ENCODE data around the gene PARP1.

PARP1 gene

DNA sequence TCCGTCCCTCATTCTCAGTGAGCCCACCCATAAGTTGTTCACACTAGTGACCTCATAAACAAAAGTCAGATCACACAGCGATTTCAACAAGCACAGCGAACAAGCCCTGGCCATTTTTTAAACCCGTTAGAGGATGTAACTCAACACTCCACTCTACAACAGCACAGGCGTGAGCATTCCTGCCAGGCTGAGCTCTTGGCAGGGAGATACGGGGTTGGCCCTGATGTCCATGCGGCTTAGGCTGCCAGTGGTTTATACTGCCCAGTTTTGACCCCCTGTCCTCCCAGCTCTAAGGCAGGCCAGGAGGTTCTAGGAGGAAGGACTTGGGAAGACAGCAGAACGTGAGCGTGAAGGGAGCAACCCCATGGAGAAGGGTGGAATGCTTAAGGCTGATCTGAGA lies 35.0 kb downstream of the PARP1 start:
- no peak for DNase-seq

DNA sequence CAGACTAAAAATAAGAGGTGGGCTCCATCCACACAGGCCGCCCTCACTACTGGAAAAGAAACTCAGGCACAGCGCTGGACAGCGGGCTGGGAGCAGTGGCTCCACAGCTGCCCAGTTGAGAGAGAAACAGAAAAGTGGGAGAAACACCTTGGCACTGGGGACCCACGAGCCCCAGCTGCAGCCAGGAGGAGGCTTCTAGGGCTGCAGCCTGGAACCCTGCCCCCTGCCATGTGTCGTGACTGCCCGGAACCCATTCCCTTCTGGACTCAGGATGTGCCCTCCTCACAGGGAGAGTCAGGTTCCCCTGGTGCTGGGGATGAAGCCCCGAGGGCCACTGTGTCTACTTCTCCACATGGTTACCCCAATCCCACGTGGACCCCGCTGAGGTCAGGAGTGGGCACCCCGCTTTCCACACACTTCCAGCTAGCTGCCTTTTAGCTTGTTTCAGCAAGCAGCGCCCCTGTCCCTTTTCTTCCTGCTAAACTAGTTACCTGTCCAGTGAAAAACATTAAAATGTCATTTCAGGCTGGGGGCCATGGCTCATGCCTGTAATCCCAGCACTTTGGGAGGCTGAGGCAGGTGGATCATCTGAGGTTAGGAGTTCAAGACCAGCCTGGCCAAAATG lies 35.9 kb downstream of the PARP1 start:
- DNase-seq = no peak

DNA sequence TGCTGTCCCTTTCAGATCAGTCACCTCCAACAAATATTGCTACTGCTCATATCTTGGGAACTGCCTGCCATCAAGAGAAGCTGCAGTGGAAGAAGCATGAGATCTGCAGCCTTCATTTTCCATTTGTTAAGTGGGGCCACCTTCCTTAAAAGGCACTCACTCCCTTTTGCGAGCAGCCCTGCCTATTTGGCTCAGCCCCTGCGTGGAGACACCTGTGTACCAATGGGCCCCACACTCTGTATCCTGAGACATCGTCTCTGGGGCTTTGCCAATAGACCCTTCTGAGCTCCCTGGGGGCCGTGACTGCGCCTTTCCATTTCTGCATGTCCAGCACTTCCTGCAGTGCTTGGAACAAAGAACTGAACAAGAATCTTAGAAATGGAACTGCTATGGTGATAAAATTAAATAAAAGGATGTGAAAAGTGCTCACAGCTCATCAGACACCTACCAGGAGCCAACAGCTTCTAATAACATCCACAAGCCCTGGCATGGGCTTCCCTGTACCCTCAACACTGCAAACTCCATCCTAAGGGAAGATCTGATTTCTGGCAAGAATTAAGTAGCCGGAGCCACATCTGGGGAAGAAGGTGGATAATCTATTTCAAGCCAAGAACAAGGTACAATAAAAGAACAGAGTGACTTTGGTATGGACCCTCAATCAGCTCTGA lies 36.7 kb downstream of the PARP1 start:
- no peak for DNase-seq

DNA sequence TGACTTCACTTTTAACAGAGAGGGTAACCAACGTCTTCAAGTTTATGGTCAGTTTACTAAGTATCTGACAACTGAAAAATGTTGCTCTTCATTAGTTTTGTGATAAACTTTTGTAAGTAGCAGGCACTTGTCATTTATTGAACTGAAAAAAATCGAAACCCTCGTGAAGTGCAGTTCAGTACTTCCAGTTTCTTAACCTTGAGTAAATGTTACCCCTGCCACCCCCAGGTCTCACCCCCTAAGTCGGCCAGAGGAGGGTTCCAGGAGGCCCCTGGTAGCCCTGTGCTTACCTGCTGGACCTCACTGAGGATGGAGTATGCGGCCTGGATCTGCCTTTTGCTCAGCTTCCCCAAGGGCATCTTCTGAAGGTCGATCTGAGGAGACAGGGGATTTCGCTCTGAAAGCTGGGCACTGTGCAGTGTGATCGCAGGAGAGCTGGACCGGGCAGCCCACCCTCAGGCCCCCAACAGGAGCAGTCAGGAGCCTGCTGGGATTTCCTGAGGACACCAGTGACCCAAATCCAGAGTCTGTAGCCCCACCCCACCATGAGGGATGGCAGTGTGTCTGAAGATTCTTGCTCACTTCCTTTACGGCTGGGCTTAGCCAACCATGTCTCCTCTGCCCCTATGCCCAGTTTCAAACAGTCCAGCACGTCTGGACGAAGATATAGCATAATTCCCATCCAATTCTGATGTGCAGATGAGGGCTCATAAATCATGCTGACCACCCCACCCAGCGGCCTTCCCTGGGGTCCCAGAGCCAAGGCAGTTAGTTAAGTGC lies 37.6 kb downstream of the PARP1 start:
- DNase-seq = no peak

DNA sequence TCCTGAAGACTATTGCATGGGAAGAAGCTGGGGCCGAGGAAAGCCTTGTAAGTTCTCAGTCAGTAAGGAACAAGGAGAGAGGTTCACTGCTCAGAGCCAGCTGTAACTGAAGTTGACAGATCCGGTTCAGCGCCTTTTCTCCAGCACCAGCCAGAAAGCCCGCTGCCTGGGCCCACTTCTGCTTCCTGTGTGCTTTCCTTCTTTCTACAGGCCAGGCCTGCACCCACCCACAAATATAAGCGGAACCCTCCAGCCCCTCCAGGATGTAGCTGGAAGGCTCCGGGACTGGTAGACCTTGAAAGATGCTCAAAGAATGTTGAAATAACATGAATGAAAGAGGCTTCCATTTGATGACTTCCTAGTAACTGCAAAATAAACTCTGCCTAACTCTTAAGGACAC lies 38.8 kb downstream of the PARP1 start:
- no peak for DNase-seq

DNA sequence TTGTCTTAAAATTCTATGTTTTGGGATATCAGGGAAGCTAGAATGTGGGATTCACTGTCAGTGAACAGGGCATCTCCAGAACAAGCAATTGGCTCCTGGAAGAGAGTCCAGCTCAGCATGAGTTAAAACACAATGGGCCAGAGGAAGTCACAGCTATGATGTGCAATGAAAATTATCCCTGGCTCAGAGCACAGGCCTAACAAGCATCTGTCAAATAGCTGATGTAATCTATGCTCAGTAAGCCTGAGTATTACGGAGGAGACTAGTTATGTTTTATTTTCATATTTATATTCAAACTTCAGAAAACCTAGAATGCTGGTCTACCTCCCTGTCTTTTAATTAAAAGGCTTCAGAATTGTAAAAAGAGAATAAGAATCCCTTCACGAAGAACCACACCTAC lies 41.6 kb downstream of the PARP1 start:
- DNase-seq = no peak

DNA sequence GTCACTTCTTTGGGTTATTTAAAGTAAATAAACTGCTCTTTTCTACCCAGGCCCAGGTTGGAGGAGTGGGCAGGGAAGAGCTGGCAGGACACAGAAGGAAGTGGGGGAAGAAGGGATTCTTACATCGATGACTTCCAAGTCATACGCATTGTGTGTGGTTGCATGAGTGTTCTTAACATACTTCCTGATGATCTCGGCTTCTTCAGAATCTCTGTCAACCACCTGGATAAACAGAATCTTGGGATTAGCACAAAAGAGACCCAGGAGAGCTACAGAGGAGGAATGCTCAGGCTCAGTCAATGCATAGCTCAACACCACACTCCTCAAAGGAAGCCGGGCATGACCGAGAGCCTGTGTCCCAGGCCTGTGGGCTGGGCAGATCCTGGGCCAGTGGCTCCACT lies 42.1 kb downstream of the PARP1 start:
- DNase-seq = no peak

DNA sequence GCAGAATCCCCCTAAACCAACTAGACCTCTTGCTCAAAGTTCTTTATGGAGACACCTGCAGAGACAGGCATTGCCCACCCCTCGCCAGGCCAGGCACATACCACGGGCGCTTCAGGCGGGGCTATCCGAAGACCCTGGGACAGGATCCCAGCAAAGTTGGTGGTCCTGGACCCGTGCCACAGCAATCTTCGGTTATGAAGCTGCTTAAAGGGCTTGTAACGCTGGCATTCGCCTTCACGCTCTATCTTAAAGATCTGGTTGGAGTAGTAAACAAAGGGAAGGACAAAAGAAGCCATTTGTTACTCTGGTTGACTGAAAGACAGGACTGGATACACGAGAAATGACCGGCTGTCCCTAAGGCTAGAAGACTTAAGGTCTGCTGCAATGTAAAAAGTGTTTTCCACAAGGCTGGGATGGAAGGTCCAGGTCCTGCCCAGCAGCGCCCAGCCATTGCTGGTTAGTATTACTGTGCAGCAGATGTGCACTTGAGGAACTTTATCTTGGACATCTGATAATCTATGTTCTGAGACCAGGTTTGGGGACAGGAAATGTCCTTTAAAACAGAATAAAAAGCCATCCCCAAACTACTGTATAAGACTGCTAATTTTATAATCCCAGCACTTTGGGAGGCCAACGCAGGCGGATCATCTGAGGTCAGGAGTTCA lies 42.9 kb downstream of the PARP1 start:
- DNase-seq = no peak

DNA sequence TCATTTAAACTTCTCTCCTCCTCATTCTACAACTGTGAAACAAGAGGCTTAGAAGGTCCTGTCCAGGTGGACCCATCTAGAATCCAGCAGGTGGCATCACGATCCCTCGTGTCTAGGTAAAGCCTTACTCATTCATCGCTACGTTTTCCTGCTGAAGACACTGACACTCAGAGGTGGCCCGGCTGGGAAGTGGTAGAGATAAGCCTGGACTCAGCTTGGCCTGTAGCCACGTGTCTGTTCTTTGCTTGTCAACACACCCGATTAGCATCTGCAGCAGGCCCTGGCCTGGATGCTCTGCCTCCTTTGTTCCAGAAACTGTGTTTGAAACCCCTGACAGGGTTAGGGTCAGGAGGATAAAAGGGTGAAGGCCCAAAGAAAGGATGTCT lies 43.4 kb downstream of the PARP1 start:
- no peak for DNase-seq

DNA sequence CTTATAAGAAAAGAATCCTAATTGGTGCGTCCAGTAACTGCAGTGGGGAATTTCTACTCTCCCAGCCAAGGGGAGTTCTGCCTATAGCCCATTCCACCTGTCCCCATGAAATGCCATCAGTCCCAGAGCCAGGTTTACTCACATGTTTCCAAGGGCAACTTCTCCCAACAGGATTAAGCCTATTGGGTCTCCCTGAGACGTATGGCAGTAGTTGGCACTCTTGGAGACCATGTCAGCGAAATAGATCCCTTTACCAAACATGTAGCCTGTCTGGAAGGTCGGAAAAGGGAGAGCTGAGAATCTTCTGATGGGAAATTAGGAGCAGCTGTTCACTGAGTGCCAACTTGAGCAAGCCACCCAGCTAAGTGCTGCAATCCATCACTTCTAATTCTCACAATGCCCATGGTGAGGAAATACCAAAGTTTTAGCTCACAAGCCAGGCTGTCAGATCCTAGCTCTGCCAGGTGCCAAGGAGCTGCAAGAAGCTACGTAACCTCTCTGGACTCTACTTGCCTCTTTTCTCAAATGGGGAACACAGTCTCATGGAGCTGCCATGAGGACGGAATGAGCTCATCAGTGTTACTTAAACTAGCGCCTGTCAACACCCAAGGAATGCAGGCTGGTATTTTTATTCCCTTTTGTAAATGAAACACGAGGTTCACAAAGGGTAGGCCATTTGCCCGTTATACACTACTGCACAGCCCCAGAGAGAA lies 43.9 kb downstream of the PARP1 start:
- no peak for DNase-seq

DNA sequence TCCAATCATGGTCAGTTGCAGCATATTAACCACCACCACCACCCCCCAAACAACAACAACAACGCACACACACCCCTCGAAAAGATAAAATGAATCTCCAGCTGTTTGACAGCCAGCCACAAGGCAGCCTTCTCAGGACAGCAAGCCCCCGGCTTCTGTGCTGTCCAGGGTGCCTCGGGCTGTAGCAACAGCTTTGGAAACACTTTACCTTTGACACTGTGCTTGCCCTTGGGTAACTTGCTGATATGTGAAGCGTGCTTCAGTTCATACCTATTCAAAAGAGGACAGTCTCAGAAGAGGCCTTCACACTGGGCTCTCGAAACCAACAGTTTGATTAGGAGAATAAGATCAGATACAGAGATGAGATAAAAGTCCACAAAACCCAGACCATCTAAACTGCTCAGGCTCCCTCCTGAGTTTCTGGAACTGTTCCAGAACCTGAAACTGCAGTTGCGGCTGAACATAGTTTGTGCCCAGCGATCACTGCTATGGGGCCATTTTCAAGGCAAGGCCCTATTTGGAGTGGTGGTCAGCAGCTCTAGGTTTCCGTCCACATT lies 44.9 kb downstream of the PARP1 start:
- DNase-seq = no peak

DNA sequence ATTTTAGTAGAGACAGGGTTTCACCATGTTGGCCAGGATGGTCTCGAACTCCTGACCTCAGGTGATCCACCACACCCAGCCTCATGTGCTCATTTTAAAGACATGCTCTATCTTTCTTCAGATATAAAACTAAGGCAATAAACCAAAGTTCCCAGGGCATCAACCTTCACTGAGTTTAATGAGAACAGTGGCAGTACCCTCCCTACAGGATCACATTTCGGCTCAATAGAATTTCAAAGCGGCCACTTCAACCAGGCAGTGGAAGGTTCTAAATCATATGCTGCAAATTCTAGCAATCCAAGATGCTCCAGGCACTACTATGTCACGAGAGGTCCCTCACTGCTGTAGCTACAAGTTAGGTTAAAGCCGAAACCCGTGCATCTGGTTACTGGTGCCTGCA lies 45.5 kb downstream of the PARP1 start:
- no peak for DNase-seq

DNA sequence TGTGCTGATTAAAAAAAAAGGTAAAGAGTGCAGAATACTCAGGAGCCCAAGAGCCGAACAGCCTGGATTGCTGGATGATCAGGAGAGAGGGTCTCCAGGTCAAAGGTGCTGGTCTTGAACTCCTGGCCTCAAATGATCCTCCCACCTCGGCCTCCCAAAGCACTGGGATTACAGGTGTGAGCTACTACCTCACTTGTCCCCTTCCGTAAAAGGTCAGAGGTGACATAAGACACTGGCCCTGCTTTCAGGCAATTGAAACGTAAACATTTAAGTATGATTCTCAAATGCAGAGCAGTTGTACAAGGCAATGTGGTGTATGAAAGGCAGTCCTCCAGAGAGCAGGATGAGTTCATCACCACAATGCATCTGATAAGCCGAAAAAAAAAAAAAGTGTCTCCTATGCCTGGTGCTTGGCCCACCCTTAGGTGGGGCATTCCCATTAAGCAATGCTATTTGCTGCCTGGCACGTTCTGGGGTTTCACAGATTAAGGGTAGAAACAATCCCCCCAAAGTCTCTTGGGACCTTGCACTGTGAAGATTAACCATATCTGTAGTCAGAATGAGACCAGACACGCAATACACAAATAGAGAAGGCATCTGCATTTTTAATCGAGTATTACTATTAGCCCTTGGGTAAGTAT lies 47.7 kb downstream of the PARP1 start:
- DNase-seq = no peak

DNA sequence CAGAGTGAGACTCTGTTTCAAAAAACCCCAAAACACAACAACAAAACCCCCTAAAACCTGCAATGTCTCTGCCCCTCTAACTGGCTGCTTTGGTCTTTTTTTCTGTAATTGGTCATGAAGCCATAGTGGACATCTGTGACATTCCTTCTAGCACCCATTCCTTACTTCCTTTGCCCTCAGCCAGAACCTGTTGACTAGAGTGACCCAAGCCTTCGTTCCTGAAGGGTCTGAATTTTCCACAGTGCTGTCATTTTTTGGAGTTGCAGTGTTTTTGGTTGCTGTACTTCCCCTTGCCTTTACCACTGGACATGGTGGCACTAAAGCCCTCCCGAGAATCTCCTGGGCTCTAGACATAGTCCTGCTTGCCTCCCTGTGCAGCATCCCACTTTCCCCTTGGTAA lies 50.5 kb downstream of the PARP1 start:
- DNase-seq = no peak

DNA sequence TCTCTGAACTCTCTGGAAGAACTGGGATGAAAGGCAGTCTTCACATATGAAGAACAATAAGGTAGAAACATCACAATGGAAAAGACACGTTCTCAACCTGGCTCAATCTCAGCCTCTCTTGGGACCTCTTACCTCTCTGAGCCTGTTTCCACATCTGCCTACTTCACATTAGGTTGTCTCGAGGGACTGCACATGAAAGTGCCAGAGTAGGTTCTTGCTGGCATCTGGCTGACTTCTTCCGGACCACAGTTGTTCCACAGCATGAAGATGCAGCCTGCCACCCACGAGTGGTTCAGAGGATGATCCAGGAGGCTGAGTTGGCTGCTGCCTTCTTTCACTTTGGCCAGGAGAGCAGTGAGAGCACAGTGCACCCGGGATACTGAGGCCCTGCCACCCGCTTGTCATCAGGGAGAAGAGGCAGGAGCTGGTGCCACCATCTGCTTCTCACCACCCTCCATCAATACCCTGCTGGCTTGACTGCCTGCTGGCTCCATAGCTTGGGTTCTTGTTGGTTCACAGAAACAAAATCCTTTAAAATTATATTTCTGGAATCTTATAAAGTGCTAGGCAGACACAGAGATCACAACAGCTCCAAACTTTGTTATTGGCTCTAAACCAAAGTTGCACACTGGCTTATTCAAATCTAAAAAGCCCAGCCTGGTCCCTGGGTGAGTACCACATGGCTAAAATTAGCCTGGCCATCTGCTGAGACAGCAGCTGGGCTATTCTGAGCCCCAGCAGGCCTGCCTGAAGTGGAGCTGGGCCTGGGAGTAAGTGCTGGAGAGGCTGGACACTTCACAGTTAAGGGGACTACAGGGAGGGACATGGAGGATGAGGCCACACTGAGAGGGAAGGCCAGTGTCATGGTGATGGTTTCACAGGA lies 52.0 kb downstream of the PARP1 start:
- DNase-seq = no peak

DNA sequence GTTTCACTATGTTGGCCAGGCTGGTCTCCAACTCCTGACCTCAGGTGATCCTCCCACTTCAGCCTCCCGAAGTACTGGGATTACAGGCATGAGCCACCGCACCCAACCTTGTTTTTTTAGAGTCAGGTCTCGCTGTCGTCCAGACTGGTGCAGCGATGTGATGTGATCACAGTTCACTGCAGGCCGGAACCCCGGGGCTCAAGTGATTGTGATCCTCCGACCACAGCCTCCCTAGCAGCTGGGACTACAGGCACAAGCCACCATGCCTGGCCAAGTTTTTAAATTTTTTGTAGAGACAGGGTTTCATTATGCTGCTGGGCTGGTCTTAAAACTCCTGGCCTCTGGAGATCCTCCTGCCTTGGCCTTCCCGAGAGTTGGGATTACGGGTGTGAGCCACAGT lies 52.9 kb downstream of the PARP1 start:
- no peak for DNase-seq

DNA sequence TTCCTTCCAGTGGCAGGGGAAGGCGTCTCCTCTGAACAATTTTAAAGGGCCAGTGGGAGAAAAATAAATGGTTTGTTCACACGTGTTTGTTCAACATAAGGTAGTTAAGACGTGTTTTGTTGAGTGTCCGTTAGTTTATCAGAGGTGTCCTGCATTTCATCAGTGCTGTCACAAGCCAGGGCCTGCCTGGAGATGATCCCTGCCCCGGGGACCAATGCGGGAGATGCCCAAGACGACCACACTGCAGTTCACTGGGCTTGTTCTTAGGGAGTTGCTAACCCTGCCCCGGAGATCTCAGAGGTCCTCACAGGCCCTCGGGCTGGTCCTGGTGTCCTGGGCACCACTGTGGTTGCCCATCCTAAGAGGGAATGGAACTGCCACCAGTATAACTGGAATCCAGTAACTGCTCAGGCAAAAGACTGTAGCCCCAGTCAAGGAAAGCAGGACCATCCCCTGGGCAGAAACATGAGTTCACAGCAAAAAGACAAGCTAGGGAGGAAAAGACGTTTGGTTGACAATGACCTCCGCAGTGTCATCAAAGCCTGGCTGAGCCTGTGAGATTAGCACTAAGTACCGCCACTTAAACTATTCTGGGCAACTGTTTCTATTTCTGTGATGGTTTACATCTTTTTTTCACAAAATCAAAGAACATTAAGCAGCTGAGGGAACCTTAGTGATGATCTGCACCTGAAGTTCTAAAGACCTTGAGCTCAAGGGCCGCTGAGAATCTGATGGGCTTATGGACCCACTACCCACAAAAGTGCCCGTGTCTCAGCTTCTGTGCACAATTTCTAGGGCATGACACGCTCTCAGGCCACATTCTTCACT lies 54.0 kb downstream of the PARP1 start:
- no peak for DNase-seq

DNA sequence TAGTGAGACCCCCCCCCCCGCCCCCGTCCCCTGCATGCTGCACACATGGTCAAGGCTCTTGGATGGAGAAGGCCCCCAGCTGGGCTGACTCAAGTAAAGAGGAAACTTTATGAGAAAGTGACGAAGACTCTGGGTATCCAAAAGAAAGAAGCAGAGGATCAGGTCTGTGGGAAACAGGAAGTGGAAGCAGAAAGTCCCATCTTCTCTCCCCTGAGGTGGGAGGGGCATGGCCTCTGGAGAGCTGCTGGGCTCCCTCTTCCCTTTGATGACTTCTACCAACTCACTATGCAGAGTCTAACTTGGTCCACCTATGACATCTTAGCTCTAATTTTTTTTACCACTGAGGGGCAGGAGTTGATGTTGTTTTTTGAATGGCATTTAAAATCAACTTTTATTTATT lies 56.2 kb downstream of the PARP1 start:
- DNase-seq = no peak

DNA sequence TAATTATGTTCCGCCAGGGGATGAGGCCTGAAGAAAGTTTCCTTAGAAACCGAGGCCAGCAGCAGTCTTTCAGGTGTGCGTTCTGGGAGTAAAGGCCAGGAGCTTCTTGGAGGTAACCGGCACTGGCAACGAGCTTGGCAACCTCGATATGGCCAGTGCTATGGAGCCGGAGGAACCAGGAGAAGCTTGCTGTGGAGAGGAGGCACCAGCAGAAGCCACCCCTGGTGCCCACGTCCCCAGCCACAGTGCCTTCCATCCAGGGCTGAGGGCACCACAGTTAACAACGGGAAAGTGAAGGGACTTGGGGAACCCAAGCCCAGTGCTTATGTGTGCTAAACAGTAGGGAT lies 57.4 kb downstream of the PARP1 start:
- no peak for DNase-seq

DNA sequence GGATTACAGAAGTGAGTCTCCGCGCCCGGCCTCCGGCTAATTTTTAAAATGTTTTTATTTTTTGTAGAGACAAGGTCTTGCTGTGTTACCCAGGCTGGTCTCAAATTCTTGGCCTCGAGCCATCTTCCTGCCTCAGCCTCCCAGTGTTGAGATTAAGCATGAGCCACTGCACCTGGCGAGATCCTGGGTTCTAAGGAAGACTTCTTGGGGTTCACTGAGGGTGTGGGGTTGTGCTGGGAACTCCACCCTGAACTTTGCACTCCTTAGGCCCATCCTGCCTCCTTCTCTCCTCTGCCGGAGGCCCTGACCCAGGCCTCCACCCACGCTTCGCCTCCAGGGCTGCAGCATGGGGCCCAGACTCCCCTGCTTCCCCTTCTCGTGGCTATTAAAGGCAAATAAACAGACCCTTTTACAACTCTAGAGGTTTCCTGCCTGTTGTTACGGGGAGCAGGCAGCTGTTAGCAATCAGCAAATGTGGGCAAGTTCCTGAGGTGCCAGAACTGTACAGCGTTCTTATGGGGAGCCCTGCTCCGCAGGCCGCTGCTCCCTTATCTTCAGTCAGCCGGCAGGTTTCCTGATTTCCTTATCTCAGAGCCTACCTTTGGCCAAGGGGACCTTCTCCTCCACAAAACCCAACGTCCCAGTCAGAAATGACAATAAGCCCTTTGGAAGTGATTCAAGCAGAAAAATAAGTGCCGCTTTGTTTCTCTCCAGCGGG lies 57.9 kb downstream of the PARP1 start:
- no peak for DNase-seq

Measured in activated CD4-positive, CD25-positive, alpha-beta regulatory T cell treated with anti-CD3 and anti-CD28 coated beads, Interleukin-2, amount 50 U/mL, for 72 hours (primary cell).